Tibial nerve (tissue), 3 donors: Measurements from ENCODE around the gene ZSCAN31.

ENCODE experiments used
- POLR2A ChIP-seq, 2 donors: fragments of 450-650 bp; IDR thresholded peaks; one replicate each; pipeline ENCODE4 v1.6.1; 2017; ENCODE audit warnings: antibody characterized with exemption in 2 of 2, mild to moderate bottlenecking in 2 of 2, moderate library complexity in 2 of 2
- TF ChIP-seq, protein P1 (sequence below), 5 experiments: fragments of 200-600 bp in 3 of 5; fragments of 450-650 bp in 2 of 5; sonication (generic) in 3 of 5; IDR thresholded peaks; one replicate each; pipeline ENCODE4 v1.5.1; 2016 to 2019; ENCODE audit warnings: antibody characterized with exemption in 5 of 5, mild to moderate bottlenecking in 3 of 5, moderate library complexity in 2 of 5

DNA sequence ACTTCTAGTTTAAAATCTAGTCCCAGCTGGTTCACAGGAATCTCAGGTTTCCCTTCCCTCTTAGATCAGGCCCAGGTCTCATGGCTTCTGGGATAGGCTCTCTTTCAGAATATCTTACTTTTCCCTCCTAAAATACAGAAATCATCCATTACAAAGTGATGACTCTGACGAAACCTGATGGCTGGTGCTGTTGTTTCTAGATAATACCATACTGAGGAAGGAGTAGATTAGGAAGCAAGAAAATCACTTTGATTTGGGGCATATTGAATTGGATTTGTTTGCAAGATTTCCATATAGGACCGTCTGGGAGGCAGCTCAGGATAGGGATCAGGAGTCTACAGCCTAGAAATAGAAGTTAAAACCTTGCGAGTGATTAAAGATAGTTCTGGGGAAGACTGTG is 17.4 kb upstream of the ZSCAN31 start:
- TF ChIP-seq, protein P1, sequence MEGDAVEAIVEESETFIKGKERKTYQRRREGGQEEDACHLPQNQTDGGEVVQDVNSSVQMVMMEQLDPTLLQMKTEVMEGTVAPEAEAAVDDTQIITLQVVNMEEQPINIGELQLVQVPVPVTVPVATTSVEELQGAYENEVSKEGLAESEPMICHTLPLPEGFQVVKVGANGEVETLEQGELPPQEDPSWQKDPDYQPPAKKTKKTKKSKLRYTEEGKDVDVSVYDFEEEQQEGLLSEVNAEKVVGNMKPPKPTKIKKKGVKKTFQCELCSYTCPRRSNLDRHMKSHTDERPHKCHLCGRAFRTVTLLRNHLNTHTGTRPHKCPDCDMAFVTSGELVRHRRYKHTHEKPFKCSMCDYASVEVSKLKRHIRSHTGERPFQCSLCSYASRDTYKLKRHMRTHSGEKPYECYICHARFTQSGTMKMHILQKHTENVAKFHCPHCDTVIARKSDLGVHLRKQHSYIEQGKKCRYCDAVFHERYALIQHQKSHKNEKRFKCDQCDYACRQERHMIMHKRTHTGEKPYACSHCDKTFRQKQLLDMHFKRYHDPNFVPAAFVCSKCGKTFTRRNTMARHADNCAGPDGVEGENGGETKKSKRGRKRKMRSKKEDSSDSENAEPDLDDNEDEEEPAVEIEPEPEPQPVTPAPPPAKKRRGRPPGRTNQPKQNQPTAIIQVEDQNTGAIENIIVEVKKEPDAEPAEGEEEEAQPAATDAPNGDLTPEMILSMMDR (IDR thresholded peaks at IDR 0.05): no peak
- TF ChIP-seq POLR2A (IDR thresholded peaks at IDR 0.05): no peak
